H9 (cell line): ENCODE measurements around the gene PRTN3. TPM values are rescaled to one million over a fixed set of nuclear protein-coding genes. Genes with fewer than 3 reads are reported as not detected.

Experiments
- DNase-seq: peaks from one replicate; pipeline ENCODE4 v3.0.0-alpha.2; 2017
- H2AFZ ChIP-seq: one replicate; pipeline ENCODE4 v1.6.1; 2013; ENCODE audit warnings: mild to moderate bottlenecking, low read length, control low read depth, moderate library complexity
- H2AK5ac ChIP-seq: 2 replicates; pipeline ENCODE4 v1.6.1; 2013; ENCODE audit warnings: low read length, control low read depth, mixed read lengths; ENCODE audit not compliant: insufficient read length
- H2BK120ac ChIP-seq: one replicate; pipeline ENCODE4 v1.6.1; 2013; ENCODE audit warnings: low read depth, mild to moderate bottlenecking, low read length, control low read depth, inconsistent platforms; ENCODE audit not compliant: poor library complexity, severe bottlenecking
- H2BK12ac ChIP-seq: 2 replicates; pipeline ENCODE4 v1.6.1; 2013; ENCODE audit warnings: low read length, control low read depth, mixed read lengths, low read depth; ENCODE audit not compliant: insufficient read length
- H2BK15ac ChIP-seq: 2 replicates; pipeline ENCODE4 v1.6.1; 2013; ENCODE audit warnings: low read depth, low read length, control low read depth
- H2BK20ac ChIP-seq: one replicate; pipeline ENCODE4 v1.6.1; 2013; ENCODE audit warnings: low read depth, mild to moderate bottlenecking, low read length, control low read depth, inconsistent platforms; ENCODE audit not compliant: poor library complexity, severe bottlenecking
- H2BK5ac ChIP-seq: 2 replicates; pipeline ENCODE4 v1.6.1; 2013; ENCODE audit warnings: low read length, control low read depth, mixed read lengths; ENCODE audit not compliant: insufficient read length
- H3K14ac ChIP-seq: 2 replicates; pipeline ENCODE4 v1.6.1; 2013; ENCODE audit warnings: low read length, control low read depth; ENCODE audit not compliant: insufficient read depth
- H3K18ac ChIP-seq: 2 replicates; pipeline ENCODE4 v1.6.1; 2013; ENCODE audit warnings: low read depth, mild to moderate bottlenecking, mixed read lengths, low read length, control low read depth; ENCODE audit not compliant: insufficient read length
- H3K23ac ChIP-seq: 2 replicates; pipeline ENCODE4 v1.6.1; 2013; ENCODE audit warnings: low read length, control low read depth, mixed read lengths, low read depth; ENCODE audit not compliant: insufficient read length
- H3K23me2 ChIP-seq: 2 replicates; pipeline ENCODE4 v1.6.1; 2013; ENCODE audit warnings: low read depth, mild to moderate bottlenecking, mixed read lengths, low read length, control low read depth; ENCODE audit not compliant: insufficient read length, poor library complexity, severe bottlenecking
- H3K27ac ChIP-seq: 2 replicates; pipeline ENCODE4 v1.5.1; 2013; ENCODE audit warnings: low read length, control low read depth, mixed read lengths, low read depth; ENCODE audit not compliant: insufficient read length
- H3K27me3 ChIP-seq: 2 replicates; pipeline ENCODE4 v1.6.1; 2013; ENCODE audit warnings: low read length, control low read depth, inconsistent platforms; ENCODE audit not compliant: insufficient read depth
- H3K4ac ChIP-seq: 2 replicates; pipeline ENCODE4 v1.6.1; 2013; ENCODE audit warnings: low read depth, mild to moderate bottlenecking, control low read depth, inconsistent platforms, low read length, moderate library complexity
- H3K4me1 ChIP-seq: 2 replicates; pipeline ENCODE4 v1.6.1; 2013; ENCODE audit warnings: low read length, control low read depth, inconsistent platforms; ENCODE audit not compliant: insufficient read depth
- H3K4me2 ChIP-seq: 2 replicates; pipeline ENCODE4 v1.6.1; 2013; ENCODE audit warnings: low read length, control low read depth, mixed read lengths; ENCODE audit not compliant: insufficient read length, insufficient read depth
- H3K56ac ChIP-seq: 2 replicates; pipeline ENCODE4 v1.6.1; 2013; ENCODE audit warnings: low read depth, mild to moderate bottlenecking, mixed read lengths, low read length, control low read depth; ENCODE audit not compliant: insufficient read length
- H3K79me1 ChIP-seq: 2 replicates; pipeline ENCODE4 v1.6.1; 2013; ENCODE audit warnings: low read depth, mild to moderate bottlenecking, moderate library complexity, low read length, control low read depth, inconsistent platforms; ENCODE audit not compliant: insufficient read depth, poor library complexity, severe bottlenecking
- H3K79me2 ChIP-seq: 2 replicates; pipeline ENCODE4 v1.6.1; 2013; ENCODE audit warnings: low read length, control low read depth, inconsistent platforms; ENCODE audit not compliant: insufficient read depth
- H3K9ac ChIP-seq: 2 replicates; pipeline ENCODE4 v1.6.1; 2013; ENCODE audit warnings: low read length, control low read depth, mixed read lengths; ENCODE audit not compliant: insufficient read length; ENCODE audit errors: extremely low read depth
- H3K9me3 ChIP-seq: one replicate; pipeline ENCODE4 v1.6.1; 2013; ENCODE audit warnings: low read depth, low read length, inconsistent platforms; ENCODE audit not compliant: control insufficient read depth
- H3T11ph ChIP-seq: one replicate; pipeline ENCODE4 v1.6.1; 2013; ENCODE audit warnings: mild to moderate bottlenecking, low read length, control low read depth, inconsistent platforms
- H4K20me1 ChIP-seq: one replicate; pipeline ENCODE4 v1.6.1; 2013; ENCODE audit not compliant: control insufficient read depth, insufficient read length, insufficient read depth
- H4K5ac ChIP-seq: 2 replicates; pipeline ENCODE4 v1.6.1; 2013; ENCODE audit warnings: low read depth, mild to moderate bottlenecking, mixed read lengths, low read length, control low read depth; ENCODE audit not compliant: insufficient read length
- H4K8ac ChIP-seq: replicated peaks from 2 replicates; pipeline ENCODE4 v1.6.1; 2013; ENCODE audit warnings: low read length, control low read depth, mixed read lengths, low read depth; ENCODE audit not compliant: insufficient read length
- H4K91ac ChIP-seq: 2 replicates; pipeline ENCODE4 v1.6.1; 2013; ENCODE audit warnings: low read depth, mild to moderate bottlenecking, moderate library complexity, mixed read lengths, low read length, control low read depth; ENCODE audit not compliant: insufficient read length
- H3K27ac Mint-ChIP-seq, 3 experiments: 2 replicates in 2 of 3; 3 replicates in 1 of 3; pipeline ENCODE4 v1.8.0; 2020 to 2021; ENCODE audit warnings: mixed read lengths in 3 of 3, mild to moderate bottlenecking in 1 of 3, moderate library complexity in 1 of 3
- H3K27me3 Mint-ChIP-seq: 2 replicates; pipeline ENCODE4 v1.8.0; 2021; ENCODE audit warnings: low read depth, mild to moderate bottlenecking, moderate library complexity, mixed read lengths
- H3K36me3 Mint-ChIP-seq, 3 experiments: 2 replicates in 2 of 3; 3 replicates in 1 of 3; pipeline ENCODE4 v1.8.0; 2020 to 2021; ENCODE audit warnings: low read depth in 3 of 3, mixed read lengths in 3 of 3; ENCODE audit not compliant: insufficient read depth in 1 of 3
- H3K4me1 Mint-ChIP-seq, 2 experiments: 2 replicates each; pipeline ENCODE4 v1.8.0; 2020; ENCODE audit warnings: mixed read lengths in 2 of 2
- H3K4me3 Mint-ChIP-seq, 2 experiments: 2 replicates in 1 of 2; 3 replicates in 1 of 2; pipeline ENCODE4 v1.8.0; 2020 to 2021; ENCODE audit warnings: mild to moderate bottlenecking in 2 of 2, mixed read lengths in 2 of 2, moderate library complexity in 1 of 2
- H3K9me3 Mint-ChIP-seq, 2 experiments: 2 replicates in 1 of 2; 3 replicates in 1 of 2; pipeline ENCODE4 v1.8.0; 2020; ENCODE audit warnings: mild to moderate bottlenecking in 2 of 2, mixed read lengths in 2 of 2, moderate library complexity in 1 of 2
- WGBS: extraction: QIAGEN DNeasy Blood & Tissue Kit; methylation state at CpG from one replicate; pipeline ENCODE4 v1.1.7; 2013; ENCODE audit warnings: missing lambda C conversion rate, low lambda C conversion rate, mixed read lengths; ENCODE audit not compliant: insufficient read length; ENCODE audit errors: extremely low coverage; 5-methylcytosine and 5-hydroxymethylcytosine counted together
- total RNA-seq: library from RNA; stranded (reverse); gene quantifications from 2 replicates; pipeline ENCODE4 v1.2.1, GENCODE V29; 2021
- TF ChIP-seq, protein P1 (sequence below): fragments of 200-600 bp; sonication (generic); conservative IDR thresholded peaks from 3 replicates; pipeline ENCODE4 v1.8.0; 2021; ENCODE audit warnings: antibody characterized with exemption, mild to moderate bottlenecking

The PRTN3 gene
- total RNA-seq, 1 experiment from 2014 or later: 0.31 TPM

DNA sequence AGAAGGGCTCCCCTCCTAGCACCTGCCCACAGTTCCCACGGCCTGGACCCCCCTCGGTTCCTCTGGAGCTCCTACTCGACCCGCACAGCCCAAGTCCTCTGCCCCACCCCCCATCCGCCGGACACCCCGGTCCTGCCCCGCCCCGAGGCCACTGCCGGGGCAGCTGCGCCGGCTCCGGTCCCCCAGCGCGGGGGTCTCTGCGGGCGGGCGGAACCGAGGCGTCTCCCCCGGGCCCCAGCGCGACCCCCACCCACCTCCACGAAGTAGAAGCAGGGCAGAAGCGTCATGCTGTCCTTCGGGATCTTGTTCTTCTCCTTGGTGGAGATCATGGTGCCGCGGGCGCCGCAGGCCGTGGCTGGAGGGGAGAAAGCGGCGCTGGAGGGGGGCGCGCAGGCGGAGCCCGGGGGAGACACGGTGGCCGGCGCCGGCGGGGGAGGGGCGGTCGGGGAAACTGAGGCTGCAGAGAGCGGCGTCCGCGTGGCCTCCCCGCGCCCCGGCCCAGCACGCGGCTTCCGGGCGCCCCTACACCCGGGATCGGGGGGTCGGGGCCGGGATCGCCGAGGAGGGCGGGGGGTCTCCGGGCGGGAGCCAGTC is 19.5 kb upstream of the PRTN3 start:
- Histone ChIP-seq H4K20me1 (no peaks in the 10 kb centered on the region), H3K9ac (no peak overlapping the region), H3K79me2 (no peaks in the 10 kb centered on the region), H3K27me3 (no peaks in the 10 kb centered on the region), H3K56ac (no peak overlapping the region), H2BK20ac (no peak overlapping the region), H2BK5ac (no peak overlapping the region), H3K4me2 (peak overlapping the region; percentile 53), H4K91ac (no peak overlapping the region), H2BK12ac (no peak overlapping the region), H2AFZ (no peak overlapping the region), H2AK5ac (no peak overlapping the region), H2BK120ac (no peak overlapping the region), H3K23ac (no peak overlapping the region), H2BK15ac (no peak overlapping the region), H3K18ac (peak overlapping the region; percentile 75), H4K5ac (no peak overlapping the region), H3K9me3 (no peaks in the 10 kb centered on the region), H3K23me2 (no peaks in the 10 kb centered on the region), H3T11ph (no peak overlapping the region), H3K79me1 (no peaks in the 10 kb centered on the region), H3K14ac (no peak overlapping the region), H3K4me1 (no peaks in the 10 kb centered on the region; the same call in 1 of the 2 replicates), H3K4ac (no peak overlapping the region; the same call in 1 of the 2 replicates), H4K8ac (no peak overlapping the region), H3K27ac (no peak overlapping the region)
- Mint-ChIP-seq H3K27ac (no peak overlapping the region), H3K36me3 (peaks cover 7 to 18% (median 16%) of the 10 kb centered on the region in 3 experiments), H3K4me3 (peak overlapping the region; percentile 67 to 81), H3K27me3 (peaks cover 5% of the 10 kb centered on the region), H3K9me3 (no peaks in the 10 kb centered on the region; a peak in 1 of 5 replicates), H3K4me1 (peaks cover 7 to 11% of the 10 kb centered on the region in 2 experiments)
- no CpG with 5 or more reads among the region's 64 CpGs for WGBS
- peak; percentile 59 for DNase-seq
- TF ChIP-seq, protein P1, sequence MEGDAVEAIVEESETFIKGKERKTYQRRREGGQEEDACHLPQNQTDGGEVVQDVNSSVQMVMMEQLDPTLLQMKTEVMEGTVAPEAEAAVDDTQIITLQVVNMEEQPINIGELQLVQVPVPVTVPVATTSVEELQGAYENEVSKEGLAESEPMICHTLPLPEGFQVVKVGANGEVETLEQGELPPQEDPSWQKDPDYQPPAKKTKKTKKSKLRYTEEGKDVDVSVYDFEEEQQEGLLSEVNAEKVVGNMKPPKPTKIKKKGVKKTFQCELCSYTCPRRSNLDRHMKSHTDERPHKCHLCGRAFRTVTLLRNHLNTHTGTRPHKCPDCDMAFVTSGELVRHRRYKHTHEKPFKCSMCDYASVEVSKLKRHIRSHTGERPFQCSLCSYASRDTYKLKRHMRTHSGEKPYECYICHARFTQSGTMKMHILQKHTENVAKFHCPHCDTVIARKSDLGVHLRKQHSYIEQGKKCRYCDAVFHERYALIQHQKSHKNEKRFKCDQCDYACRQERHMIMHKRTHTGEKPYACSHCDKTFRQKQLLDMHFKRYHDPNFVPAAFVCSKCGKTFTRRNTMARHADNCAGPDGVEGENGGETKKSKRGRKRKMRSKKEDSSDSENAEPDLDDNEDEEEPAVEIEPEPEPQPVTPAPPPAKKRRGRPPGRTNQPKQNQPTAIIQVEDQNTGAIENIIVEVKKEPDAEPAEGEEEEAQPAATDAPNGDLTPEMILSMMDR: no peak
